ENCODE results near the gene ITGA3. TPM values are rescaled to one million over a fixed set of nuclear protein-coding genes. Genes with fewer than 3 reads are reported as not detected.

The ITGA3 gene
- total RNA-seq, 1 donor from 2014 or later, result 17.0 TPM

- Histone ChIP-seq H3K4me1 (peaks cover 62% of the 10 kb centered on the region), H3K36me3 (no peaks in the 10 kb centered on the region), H3K9me3 (replicated peaks) (no peaks in the 10 kb centered on the region), H3K27me3 (ENCODE audit: low read depth) (no peaks in the 10 kb centered on the region), H3K27ac (replicated peaks) (peak overlapping the region; percentile 91), H3K4me3 (no peak overlapping the region)
- no peak for DNase-seq
- intact Hi-C loops (cut with micrococcal nuclease), result no loop called here
- TF ChIP-seq, protein P1, sequence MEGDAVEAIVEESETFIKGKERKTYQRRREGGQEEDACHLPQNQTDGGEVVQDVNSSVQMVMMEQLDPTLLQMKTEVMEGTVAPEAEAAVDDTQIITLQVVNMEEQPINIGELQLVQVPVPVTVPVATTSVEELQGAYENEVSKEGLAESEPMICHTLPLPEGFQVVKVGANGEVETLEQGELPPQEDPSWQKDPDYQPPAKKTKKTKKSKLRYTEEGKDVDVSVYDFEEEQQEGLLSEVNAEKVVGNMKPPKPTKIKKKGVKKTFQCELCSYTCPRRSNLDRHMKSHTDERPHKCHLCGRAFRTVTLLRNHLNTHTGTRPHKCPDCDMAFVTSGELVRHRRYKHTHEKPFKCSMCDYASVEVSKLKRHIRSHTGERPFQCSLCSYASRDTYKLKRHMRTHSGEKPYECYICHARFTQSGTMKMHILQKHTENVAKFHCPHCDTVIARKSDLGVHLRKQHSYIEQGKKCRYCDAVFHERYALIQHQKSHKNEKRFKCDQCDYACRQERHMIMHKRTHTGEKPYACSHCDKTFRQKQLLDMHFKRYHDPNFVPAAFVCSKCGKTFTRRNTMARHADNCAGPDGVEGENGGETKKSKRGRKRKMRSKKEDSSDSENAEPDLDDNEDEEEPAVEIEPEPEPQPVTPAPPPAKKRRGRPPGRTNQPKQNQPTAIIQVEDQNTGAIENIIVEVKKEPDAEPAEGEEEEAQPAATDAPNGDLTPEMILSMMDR (IDR thresholded peaks at IDR 0.05; ENCODE audit: borderline replicate concordance), result no peak
These were observed 2.3 kb upstream of the ITGA3 start for GRCh38 chr17:50053654-50053960.

DNA sequence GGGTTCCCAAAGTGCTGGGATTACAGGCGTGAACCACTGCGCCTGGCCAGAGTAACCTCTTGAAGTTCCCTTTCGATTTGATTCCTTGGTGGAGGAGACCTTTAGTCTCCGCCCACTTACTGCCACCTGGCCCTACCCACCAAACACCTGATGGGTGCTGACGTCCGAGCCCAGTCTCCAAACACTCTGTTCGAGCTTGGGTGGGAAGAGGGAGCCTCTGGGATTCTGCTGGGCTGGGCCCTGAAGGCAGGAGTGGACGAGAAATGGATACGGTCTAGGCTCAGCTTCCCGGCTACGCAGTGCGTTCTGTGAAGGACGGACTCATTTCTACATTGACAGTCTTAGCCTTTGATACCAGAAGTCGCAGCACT is 870 bp upstream of the ITGA3 start:
- Histone ChIP-seq H3K9me3 (replicated peaks) (no peaks in the 10 kb centered on the region), H3K27me3 (ENCODE audit: low read depth) (no peaks in the 10 kb centered on the region), H3K4me3 (peak overlapping the region; percentile 83), H3K27ac (replicated peaks) (peak overlapping the region; percentile 91), H3K36me3 (no peaks in the 10 kb centered on the region), H3K4me1 (peaks cover 76% of the 10 kb centered on the region)
- no peak for DNase-seq
- TF ChIP-seq, protein P1 (IDR thresholded peaks at IDR 0.05; ENCODE audit: borderline replicate concordance), result no peak
- intact Hi-C loops (cut with micrococcal nuclease), result no loop called here

DNA sequence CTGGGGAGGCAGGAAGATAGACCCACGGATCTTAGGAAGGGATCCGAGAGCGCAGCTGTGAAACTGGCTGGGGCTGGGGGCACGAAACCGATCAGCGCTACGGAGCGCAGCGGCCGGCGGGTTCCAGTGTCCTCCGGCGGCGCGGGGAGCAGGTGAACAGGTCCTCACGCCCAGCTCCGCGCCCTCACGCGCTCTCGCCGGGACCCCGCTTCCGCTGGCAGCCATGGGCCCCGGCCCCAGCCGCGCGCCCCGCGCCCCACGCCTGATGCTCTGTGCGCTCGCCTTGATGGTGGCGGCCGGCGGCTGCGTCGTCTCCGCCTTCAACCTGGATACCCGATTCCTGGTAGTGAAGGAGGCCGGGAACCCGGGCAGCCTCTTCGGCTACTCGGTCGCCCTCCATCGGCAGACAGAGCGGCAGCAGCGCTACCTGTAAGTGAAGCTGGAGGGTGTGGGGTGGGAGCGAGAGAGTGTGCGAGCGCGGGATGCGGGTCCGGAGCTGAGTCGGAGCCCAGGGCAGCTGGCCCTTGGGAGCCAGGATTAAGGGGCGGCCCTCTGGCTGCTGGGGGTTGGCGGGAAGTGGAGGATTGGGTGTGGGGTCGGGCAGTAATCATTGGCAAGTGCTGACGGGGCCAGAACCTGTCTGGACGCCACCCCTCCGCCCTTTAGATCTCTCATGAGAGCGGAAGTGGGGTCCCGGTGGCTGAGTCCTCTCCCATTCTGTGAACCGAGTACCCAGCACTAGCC is 479 bp downstream of the ITGA3 start:
- peaks cover 90% of the 10 kb centered on the region for H3K4me1 ChIP-seq
- intact Hi-C loops (cut with micrococcal nuclease), result no loop called here
- no peaks in the 10 kb centered on the region for H3K27me3 ChIP-seq (ENCODE audit: low read depth)
- H3K27ac ChIP-seq (replicated peaks), result peak overlapping the region; percentile 91
- H3K9me3 ChIP-seq (replicated peaks), result no peaks in the 10 kb centered on the region
- peak overlapping the region; percentile 83 for H3K4me3 ChIP-seq
- DNase-seq, result peak; percentile 55
- TF ChIP-seq, protein P1 (IDR thresholded peaks at IDR 0.05; ENCODE audit: borderline replicate concordance), result peak; percentile 58
- H3K36me3 ChIP-seq, result no peaks in the 10 kb centered on the region

GRCh38 chr17:50056961-50057330 is 1.0 kb downstream of the ITGA3 start:
- Histone ChIP-seq H3K27me3 (ENCODE audit: low read depth) (no peaks in the 10 kb centered on the region), H3K4me1 (peaks cover 96% of the 10 kb centered on the region), H3K27ac (replicated peaks) (peak overlapping the region; percentile 91), H3K36me3 (no peaks in the 10 kb centered on the region), H3K9me3 (replicated peaks) (no peaks in the 10 kb centered on the region), H3K4me3 (peak overlapping the region; percentile 83)
- intact Hi-C loops (cut with micrococcal nuclease), result no loop called here
- TF ChIP-seq, protein P1 (IDR thresholded peaks at IDR 0.05; ENCODE audit: borderline replicate concordance), result no peak
- DNase-seq, result no peak

GRCh38 chr17:50057521-50057991 is 1.6 kb downstream of the ITGA3 start:
- Histone ChIP-seq H3K27ac (replicated peaks) (peak overlapping the region; percentile 91), H3K4me3 (peak overlapping the region; percentile 83), H3K36me3 (no peaks in the 10 kb centered on the region), H3K9me3 (replicated peaks) (no peaks in the 10 kb centered on the region), H3K27me3 (ENCODE audit: low read depth) (no peaks in the 10 kb centered on the region), H3K4me1 (peaks cover 100% of the 10 kb centered on the region)
- TF ChIP-seq, protein P1 (IDR thresholded peaks at IDR 0.05; ENCODE audit: borderline replicate concordance), result no peak
- intact Hi-C loops (cut with micrococcal nuclease), result no loop called here
- no peak for DNase-seq

Data from left ventricle myocardium inferior (tissue), 1 donor.